ENCODE results near the gene GLDN.

DNA sequence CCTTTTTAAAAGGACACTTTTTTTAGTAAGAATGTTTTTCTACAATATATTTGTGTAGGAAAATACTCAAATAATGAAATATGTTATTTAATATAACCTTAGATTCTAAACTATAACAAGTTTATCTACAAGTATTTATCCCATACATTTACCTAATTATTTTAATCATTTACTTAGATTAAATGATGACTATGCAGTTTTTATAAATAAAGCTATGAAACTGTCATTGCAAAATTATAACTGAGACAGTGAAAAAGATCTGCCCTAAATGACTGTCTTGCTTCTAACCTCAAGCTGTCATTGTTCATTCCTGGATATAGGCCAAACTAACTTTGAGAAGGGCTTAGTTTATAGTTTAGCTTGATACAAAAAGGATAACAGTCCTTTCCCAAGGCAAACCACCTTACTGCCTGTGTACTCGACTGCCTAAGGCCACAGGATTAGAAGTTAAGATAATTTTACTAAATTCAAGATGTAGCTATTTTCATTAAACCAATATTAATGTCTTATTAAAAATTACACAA lies 84.1 kb downstream of the GLDN start:
- TF ChIP-seq CTCF (IDR thresholded peaks at IDR 0.05) = no peak
- no peak for TF ChIP-seq POLR2A (IDR thresholded peaks at IDR 0.05)
